HEK293 (cell line): ENCODE measurements around the gene ANKRD11.

Source experiments
- EGR2 ChIP-seq: fragments of 450-650 bp; formaldehyde crosslinking; IDR thresholded peaks from 2 replicates; pipeline ENCODE4 v1.5.1; 2016; ENCODE audit warnings: low read depth, missing biosample characterization, missing genetic modification characterization
- FEZF1 ChIP-seq: fragments of 450-650 bp; formaldehyde crosslinking; IDR thresholded peaks from 2 replicates; pipeline ENCODE4 v1.5.1; 2016; ENCODE audit warnings: missing biosample characterization, missing genetic modification characterization
- HOXA7 ChIP-seq: sonication (generic); formaldehyde crosslinking; IDR thresholded peaks from 2 replicates; pipeline ENCODE4 v1.8.1; 2022; ENCODE audit warnings: missing genetic modification reagents, borderline replicate concordance
- HOXC10 ChIP-seq: sonication (generic); formaldehyde crosslinking; IDR thresholded peaks from 2 replicates; pipeline ENCODE4 v1.8.1; 2023; ENCODE audit warnings: mild to moderate bottlenecking, missing genetic modification reagents
- KLF1 ChIP-seq: fragments of 450-650 bp; formaldehyde crosslinking; IDR thresholded peaks from 2 replicates; pipeline ENCODE4 v1.5.1; 2016; ENCODE audit warnings: missing biosample characterization, missing genetic modification characterization
- RBAK ChIP-seq: fragments of 450-650 bp; formaldehyde crosslinking; IDR thresholded peaks from 2 replicates; pipeline ENCODE4 v1.5.1; 2016; ENCODE audit warnings: missing biosample characterization, missing genetic modification characterization
- REPIN1 ChIP-seq: fragments of 450-650 bp; formaldehyde crosslinking; IDR thresholded peaks from 2 replicates; pipeline ENCODE4 v1.5.1; 2017; ENCODE audit warnings: missing biosample characterization, missing genetic modification characterization, low read depth
- SCRT1 ChIP-seq: fragments of 450-650 bp; formaldehyde crosslinking; IDR thresholded peaks from 2 replicates; pipeline ENCODE4 v1.5.1; 2016; ENCODE audit warnings: missing biosample characterization, missing genetic modification characterization, borderline replicate concordance
- SETDB1 ChIP-seq: IDR thresholded peaks from one replicate; pipeline ENCODE4 v1.6.1; 2017; ENCODE audit warnings: mild to moderate bottlenecking, low read length, moderate library complexity, mixed read lengths; ENCODE audit not compliant: insufficient read length
- SP2 ChIP-seq: fragments of 450-650 bp; formaldehyde crosslinking; IDR thresholded peaks from 2 replicates; pipeline ENCODE4 v1.5.1; 2016; ENCODE audit warnings: missing biosample characterization, missing genetic modification characterization
- SP7 ChIP-seq: fragments of 450-650 bp; formaldehyde crosslinking; IDR thresholded peaks from 2 replicates; pipeline ENCODE4 v1.5.1; 2016; ENCODE audit warnings: missing biosample characterization, missing genetic modification characterization
- TRIM28 ChIP-seq: IDR thresholded peaks from 2 replicates; pipeline ENCODE4 v1.6.1; 2011; ENCODE audit warnings: low read length, control low read depth, borderline replicate concordance
- YY1 ChIP-seq: fragments of 450-650 bp; formaldehyde crosslinking; IDR thresholded peaks from 2 replicates; pipeline ENCODE4 v1.5.1; 2018; ENCODE audit warnings: missing biosample characterization, missing genetic modification characterization
- ZBTB21 ChIP-seq: fragments of 450-650 bp; formaldehyde crosslinking; IDR thresholded peaks from 2 replicates; pipeline ENCODE4 v1.5.1; 2017; ENCODE audit warnings: missing biosample characterization, missing genetic modification characterization
- ZBTB48 ChIP-seq: fragments of 450-650 bp; formaldehyde crosslinking; IDR thresholded peaks from 2 replicates; pipeline ENCODE4 v1.5.1; 2016; ENCODE audit warnings: missing biosample characterization, missing genetic modification characterization
- ZNF138 ChIP-seq: fragments of 450-650 bp; formaldehyde crosslinking; IDR thresholded peaks from 2 replicates; pipeline ENCODE4 v1.5.1; 2016; ENCODE audit warnings: missing biosample characterization, missing genetic modification characterization, borderline replicate concordance
- ZNF248 ChIP-seq: fragments of 450-650 bp; formaldehyde crosslinking; IDR thresholded peaks from 2 replicates; pipeline ENCODE4 v1.5.1; 2017; ENCODE audit warnings: missing biosample characterization, missing genetic modification characterization
- ZNF311 ChIP-seq: fragments of 450-650 bp; formaldehyde crosslinking; IDR thresholded peaks from 2 replicates; pipeline ENCODE4 v1.5.1; 2017; ENCODE audit warnings: missing biosample characterization, missing genetic modification characterization, borderline replicate concordance
- ZNF324 ChIP-seq: fragments of 450-650 bp; formaldehyde crosslinking; IDR thresholded peaks from 2 replicates; pipeline ENCODE4 v1.5.1; 2016; ENCODE audit warnings: missing biosample characterization, missing genetic modification characterization
- ZNF335 ChIP-seq: fragments of 450-650 bp; formaldehyde crosslinking; conservative IDR thresholded peaks from 2 replicates; pipeline ENCODE4 v1.5.1; 2016; ENCODE audit warnings: missing biosample characterization, missing genetic modification characterization
- ZNF350 ChIP-seq: fragments of 450-650 bp; formaldehyde crosslinking; IDR thresholded peaks from 2 replicates; pipeline ENCODE4 v1.5.0; 2017; ENCODE audit warnings: missing biosample characterization, mild to moderate bottlenecking, missing genetic modification characterization
- ZNF394 ChIP-seq: fragments of 450-650 bp; formaldehyde crosslinking; IDR thresholded peaks from 2 replicates; pipeline ENCODE4 v1.5.1; 2016; ENCODE audit warnings: missing biosample characterization, missing genetic modification characterization, mild to moderate bottlenecking, moderate library complexity, borderline replicate concordance
- ZNF423 ChIP-seq: fragments of 450-650 bp; formaldehyde crosslinking; IDR thresholded peaks from 2 replicates; pipeline ENCODE4 v1.5.1; 2016; ENCODE audit warnings: missing biosample characterization, missing genetic modification characterization
- ZNF529 ChIP-seq: fragments of 450-650 bp; formaldehyde crosslinking; IDR thresholded peaks from 2 replicates; pipeline ENCODE4 v1.5.1; 2017; ENCODE audit warnings: missing genetic modification characterization, missing biosample characterization; ENCODE audit not compliant: insufficient replicate concordance
- ZNF548 ChIP-seq: fragments of 450-650 bp; formaldehyde crosslinking; IDR thresholded peaks from 2 replicates; pipeline ENCODE4 v1.5.1; 2016; ENCODE audit warnings: missing biosample characterization, missing genetic modification characterization
- ZNF558 ChIP-seq: fragments of 450-650 bp; formaldehyde crosslinking; IDR thresholded peaks from 2 replicates; pipeline ENCODE4 v1.5.1; 2016; ENCODE audit warnings: missing biosample characterization, missing genetic modification characterization
- ZNF701 ChIP-seq: fragments of 450-650 bp; formaldehyde crosslinking; IDR thresholded peaks from 2 replicates; pipeline ENCODE4 v1.5.1; 2016; ENCODE audit warnings: missing biosample characterization, missing genetic modification characterization
- ZNF843 ChIP-seq: fragments of 450-650 bp; formaldehyde crosslinking; IDR thresholded peaks from 2 replicates; pipeline ENCODE4 v1.5.1; 2016; ENCODE audit warnings: missing biosample characterization, missing genetic modification characterization
- ZXDB ChIP-seq: fragments of 450-650 bp; formaldehyde crosslinking; IDR thresholded peaks from 2 replicates; pipeline ENCODE4 v1.5.1; 2016; ENCODE audit warnings: missing biosample characterization, missing genetic modification characterization
- TF ChIP-seq, protein P1 (sequence below): IDR thresholded peaks from 2 replicates; pipeline ENCODE4 v1.6.1; 2011; ENCODE audit warnings: mild to moderate bottlenecking, low read depth, low read length, borderline replicate concordance
- TF ChIP-seq, protein P2 (sequence below): fragments of 450-650 bp; formaldehyde crosslinking; IDR thresholded peaks from 2 replicates; pipeline ENCODE4 v1.5.1; 2016; ENCODE audit warnings: missing biosample characterization, missing genetic modification characterization
- TF ChIP-seq, protein P3 (sequence below): fragments of 450-650 bp; formaldehyde crosslinking; IDR thresholded peaks from 2 replicates; pipeline ENCODE4 v1.5.1; 2017; ENCODE audit warnings: missing biosample characterization, missing genetic modification characterization
- TF ChIP-seq, protein P4 (sequence below): fragments of 450-650 bp; formaldehyde crosslinking; IDR thresholded peaks from 2 replicates; pipeline ENCODE4 v1.5.1; 2017; ENCODE audit warnings: missing biosample characterization, missing genetic modification characterization

Gene ANKRD11

DNA sequence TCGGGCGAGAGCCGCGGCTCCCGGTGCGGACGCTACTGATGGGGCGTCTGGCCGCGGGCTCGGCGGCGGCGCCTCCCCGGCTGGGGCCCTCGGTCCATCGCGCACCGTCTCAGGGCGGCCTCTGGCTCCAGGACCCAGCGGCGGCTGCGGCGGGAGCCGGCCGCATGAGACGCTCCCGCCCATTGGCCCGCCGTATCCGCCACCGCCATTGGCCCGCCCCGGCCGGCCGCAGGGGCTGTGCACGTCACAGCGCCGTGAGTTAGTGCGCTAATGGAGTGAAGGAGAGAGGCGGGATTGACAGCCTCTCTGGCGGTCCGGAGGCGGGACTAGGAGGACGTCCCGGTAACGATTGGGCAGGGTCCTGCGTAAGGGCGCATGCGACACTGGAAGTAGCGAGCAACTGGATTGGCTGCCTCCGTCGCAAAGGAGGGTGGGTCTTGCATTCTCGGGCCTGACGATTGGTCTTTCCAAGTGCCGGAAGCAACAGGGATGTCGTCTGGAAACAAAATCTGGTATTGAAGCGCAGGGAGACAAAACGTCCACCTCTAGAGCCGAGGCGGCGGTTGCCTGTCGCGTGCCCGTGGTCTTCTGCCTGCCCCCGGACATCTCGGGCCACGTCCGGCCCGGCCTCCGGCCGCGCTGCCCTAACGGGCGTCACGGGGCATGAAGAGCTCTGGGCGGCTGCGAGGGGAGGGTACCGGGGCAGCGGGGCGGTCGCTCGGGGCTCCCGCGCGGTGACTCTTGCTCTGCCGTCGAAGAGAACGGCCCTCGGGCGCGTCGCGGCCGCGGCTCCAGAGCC is at the start of gene ANKRD11 (continued):
- TF ChIP-seq ZNF423 (no peak), ZNF311 (tag by site-specific recombination) (no peak), HOXA7 (CRISPR knock-in tag) (no peak), ZNF701 (tag by site-specific recombination) (no peak), ZNF138 (tag by site-specific recombination) (no peak), HOXC10 (CRISPR knock-in tag) (no peak), SETDB1 (no peak), SP7 (tag by site-specific recombination) (peak; percentile 62), ZNF394 (tag by site-specific recombination) (peak; percentile 47; the same call in 1 of the 2 replicates), RBAK (no peak), SCRT1 (tag by site-specific recombination) (no peak), KLF1 (tag by site-specific recombination) (peak; percentile 41; the same call in 1 of the 2 replicates), ZNF324 (tag by site-specific recombination) (no peak), ZNF350 (tag by site-specific recombination) (no peak), YY1 (tag by site-specific recombination) (no peak), REPIN1 (tag by site-specific recombination) (no peak), ZBTB21 (no peak), EGR2 (tag by site-specific recombination) (no peak), ZNF335 (peak; percentile 91), ZNF548 (tag by site-specific recombination) (no peak), ZBTB48 (no peak), ZNF529 (tag by site-specific recombination) (no peak), ZNF558 (tag by site-specific recombination) (no peak), SP2 (peak; percentile 98), TRIM28 (no peak), ZNF843 (tag by site-specific recombination) (peak; percentile 56), ZNF248 (tag by site-specific recombination) (no peak), FEZF1 (tag by site-specific recombination) (peak; percentile 11; the same call in 1 of the 2 replicates), ZXDB (tag by site-specific recombination) (peak; percentile 100)
- TF ChIP-seq, protein P1, sequence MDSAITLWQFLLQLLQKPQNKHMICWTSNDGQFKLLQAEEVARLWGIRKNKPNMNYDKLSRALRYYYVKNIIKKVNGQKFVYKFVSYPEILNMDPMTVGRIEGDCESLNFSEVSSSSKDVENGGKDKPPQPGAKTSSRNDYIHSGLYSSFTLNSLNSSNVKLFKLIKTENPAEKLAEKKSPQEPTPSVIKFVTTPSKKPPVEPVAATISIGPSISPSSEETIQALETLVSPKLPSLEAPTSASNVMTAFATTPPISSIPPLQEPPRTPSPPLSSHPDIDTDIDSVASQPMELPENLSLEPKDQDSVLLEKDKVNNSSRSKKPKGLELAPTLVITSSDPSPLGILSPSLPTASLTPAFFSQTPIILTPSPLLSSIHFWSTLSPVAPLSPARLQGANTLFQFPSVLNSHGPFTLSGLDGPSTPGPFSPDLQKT, result no peak
- TF ChIP-seq, protein P2, sequence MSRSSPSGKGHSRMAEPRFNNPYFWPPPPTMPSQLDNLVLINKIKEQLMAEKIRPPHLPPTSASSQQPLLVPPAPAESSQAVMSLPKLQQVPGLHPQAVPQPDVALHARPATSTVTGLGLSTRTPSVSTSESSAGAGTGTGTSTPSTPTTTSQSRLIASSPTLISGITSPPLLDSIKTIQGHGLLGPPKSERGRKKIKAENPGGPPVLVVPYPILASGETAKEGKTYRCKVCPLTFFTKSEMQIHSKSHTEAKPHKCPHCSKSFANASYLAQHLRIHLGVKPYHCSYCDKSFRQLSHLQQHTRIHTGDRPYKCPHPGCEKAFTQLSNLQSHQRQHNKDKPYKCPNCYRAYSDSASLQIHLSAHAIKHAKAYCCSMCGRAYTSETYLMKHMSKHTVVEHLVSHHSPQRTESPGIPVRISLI (tag by site-specific recombination), result no peak
- TF ChIP-seq, protein P3, sequence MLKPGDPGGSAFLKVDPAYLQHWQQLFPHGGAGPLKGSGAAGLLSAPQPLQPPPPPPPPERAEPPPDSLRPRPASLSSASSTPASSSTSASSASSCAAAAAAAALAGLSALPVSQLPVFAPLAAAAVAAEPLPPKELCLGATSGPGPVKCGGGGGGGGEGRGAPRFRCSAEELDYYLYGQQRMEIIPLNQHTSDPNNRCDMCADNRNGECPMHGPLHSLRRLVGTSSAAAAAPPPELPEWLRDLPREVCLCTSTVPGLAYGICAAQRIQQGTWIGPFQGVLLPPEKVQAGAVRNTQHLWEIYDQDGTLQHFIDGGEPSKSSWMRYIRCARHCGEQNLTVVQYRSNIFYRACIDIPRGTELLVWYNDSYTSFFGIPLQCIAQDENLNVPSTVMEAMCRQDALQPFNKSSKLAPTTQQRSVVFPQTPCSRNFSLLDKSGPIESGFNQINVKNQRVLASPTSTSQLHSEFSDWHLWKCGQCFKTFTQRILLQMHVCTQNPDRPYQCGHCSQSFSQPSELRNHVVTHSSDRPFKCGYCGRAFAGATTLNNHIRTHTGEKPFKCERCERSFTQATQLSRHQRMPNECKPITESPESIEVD, result no peak
- TF ChIP-seq, protein P4, sequence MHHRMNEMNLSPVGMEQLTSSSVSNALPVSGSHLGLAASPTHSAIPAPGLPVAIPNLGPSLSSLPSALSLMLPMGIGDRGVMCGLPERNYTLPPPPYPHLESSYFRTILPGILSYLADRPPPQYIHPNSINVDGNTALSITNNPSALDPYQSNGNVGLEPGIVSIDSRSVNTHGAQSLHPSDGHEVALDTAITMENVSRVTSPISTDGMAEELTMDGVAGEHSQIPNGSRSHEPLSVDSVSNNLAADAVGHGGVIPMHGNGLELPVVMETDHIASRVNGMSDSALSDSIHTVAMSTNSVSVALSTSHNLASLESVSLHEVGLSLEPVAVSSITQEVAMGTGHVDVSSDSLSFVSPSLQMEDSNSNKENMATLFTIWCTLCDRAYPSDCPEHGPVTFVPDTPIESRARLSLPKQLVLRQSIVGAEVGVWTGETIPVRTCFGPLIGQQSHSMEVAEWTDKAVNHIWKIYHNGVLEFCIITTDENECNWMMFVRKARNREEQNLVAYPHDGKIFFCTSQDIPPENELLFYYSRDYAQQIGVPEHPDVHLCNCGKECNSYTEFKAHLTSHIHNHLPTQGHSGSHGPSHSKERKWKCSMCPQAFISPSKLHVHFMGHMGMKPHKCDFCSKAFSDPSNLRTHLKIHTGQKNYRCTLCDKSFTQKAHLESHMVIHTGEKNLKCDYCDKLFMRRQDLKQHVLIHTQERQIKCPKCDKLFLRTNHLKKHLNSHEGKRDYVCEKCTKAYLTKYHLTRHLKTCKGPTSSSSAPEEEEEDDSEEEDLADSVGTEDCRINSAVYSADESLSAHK (tag by site-specific recombination), result no peak
